GM19467 (cell line): ENCODE data around the gene CCDC40.

Source experiments
- ATAC-seq: cut with Tn5 transposase; IDR thresholded peaks from one replicate; pipeline ENCODE4 v1.9.1; 2021; ENCODE audit warnings: mild to moderate bottlenecking, moderate library complexity; ENCODE audit not compliant: unreplicated experiment

The CCDC40 gene

GRCh38 chr17:80132906-80133625 is 96.6 kb downstream of the CCDC40 start:
- no peak for ATAC-seq

DNA sequence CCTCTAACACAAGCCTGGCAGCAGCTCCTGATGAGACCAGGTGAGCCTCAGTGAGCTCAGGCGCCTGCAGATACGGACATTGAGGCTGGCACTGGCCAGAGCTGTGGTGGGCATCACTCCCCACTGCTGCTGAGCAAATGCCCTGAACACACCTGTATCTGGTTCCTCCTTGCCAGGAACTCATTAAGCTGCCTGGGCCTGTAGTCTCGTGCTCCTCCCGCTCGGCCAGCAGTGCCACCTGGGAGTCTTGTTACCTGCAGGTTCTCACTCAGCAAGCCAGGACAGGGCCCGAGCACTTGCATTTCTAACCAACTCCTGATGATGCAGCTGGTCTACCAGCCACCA is 97.2 kb downstream of the CCDC40 start:
- ATAC-seq = no peak

GRCh38 chr17:80137131-80137530 is 100.7 kb downstream of the CCDC40 start:
- ATAC-seq = no peak

- ATAC-seq = no peak
Observed at GRCh38 chr17:80138856-80139426, 102.5 kb downstream of the CCDC40 start.

- no peak for ATAC-seq
Observed at GRCh38 chr17:80141463-80142165, 105.2 kb downstream of the CCDC40 start.

DNA sequence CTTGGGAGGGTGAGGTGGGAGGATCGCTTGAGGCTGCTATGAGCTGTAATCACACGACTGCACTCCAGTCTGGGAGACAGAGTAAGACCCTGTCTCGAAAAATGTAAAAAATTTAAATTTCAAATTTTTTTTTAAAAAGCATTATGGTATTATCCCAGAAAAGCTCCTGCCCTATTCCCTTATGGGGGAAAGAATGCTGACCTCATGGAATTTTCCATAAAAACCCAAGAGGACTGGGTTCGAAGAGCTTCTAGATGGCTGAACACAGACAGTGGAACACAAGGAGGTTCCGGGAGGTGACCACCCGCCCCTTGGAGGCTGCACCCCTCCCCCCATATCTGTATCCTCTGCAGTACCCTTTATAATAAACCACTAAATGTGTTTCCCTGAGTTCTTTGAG is 106.5 kb downstream of the CCDC40 start:
- no peak for ATAC-seq

- ATAC-seq = no peak
Observed at GRCh38 chr17:80145076-80146075, 108.9 kb downstream of the CCDC40 start.

- peak; percentile 17 for ATAC-seq
Observed at GRCh38 chr17:80146121-80147034, 109.9 kb downstream of the CCDC40 start.

DNA sequence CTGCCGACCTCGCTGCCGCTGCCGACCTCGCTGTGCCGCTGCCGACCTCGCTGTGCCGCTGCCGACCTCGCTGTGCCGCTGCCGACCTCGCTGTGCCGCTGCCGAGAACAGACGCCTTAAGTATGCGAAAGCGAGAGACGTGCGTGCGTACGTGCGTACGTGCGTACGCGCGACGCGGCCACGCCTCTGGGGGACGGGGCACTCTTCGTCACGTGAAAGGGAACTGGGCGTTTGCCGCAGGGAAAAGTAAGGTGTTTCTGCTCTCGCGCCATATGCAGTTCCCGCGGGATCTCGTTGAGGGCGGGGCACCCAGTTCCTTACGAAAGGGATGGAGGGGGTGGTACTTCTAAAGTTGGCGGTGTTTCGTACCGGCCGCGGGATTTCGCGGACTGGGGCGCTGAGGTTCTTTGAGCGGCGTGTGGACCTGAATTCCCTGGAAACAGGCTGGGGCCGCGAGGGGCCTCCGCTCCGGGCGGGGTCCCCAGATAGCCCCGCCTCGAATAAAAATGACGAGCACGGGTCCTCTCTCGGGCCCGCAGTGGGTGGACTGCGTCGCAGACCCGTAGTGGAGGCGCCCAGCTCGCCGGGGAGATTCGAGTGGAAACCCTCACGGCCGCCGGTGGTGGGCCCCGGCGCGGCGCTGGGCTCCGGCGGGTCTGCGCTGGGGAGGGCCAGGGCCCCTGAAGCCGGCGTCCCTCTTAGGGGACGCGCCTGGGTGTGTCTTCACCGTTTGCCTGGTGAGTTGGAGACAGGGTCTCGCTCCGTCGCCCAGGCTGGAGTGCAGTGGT is 110.8 kb downstream of the CCDC40 start, which contains the start of gene EIF4A3:
Gene EIF4A3 (minus strand): TSS at position 94 of the 788 bp plus-strand sequence. CDS start 167 bp downstream, outside the sequence.
- peak; percentile 80 for ATAC-seq
